WERI-Rb-1 (cell line): ENCODE results near the gene ADGRF3.
"Not testable (repeated sequence)": the region's sequence is repeated elsewhere in the genome, so short reads cannot be mapped to it uniquely, and the experiment has no call there.

Source experiments
- DNase-seq: peaks from one replicate; pipeline ENCODE4 v3.0.0-alpha.2; 2020
- H3K27ac ChIP-seq: fragments of 250-450 bp; sonication (Bioruptor Pico); 2 replicates; pipeline ENCODE4 v1.5.1; 2020; ENCODE audit warnings: mild to moderate bottlenecking, moderate library complexity
- H3K27me3 ChIP-seq: fragments of 250-450 bp; sonication (Bioruptor Pico); 2 replicates; pipeline ENCODE4 v1.5.1; 2021; ENCODE audit warnings: mild to moderate bottlenecking, low read depth, moderate library complexity; ENCODE audit not compliant: insufficient read depth, severe bottlenecking
- H3K36me3 ChIP-seq: fragments of 250-450 bp; sonication (Bioruptor Pico); 2 replicates; pipeline ENCODE4 v1.5.1; 2020; ENCODE audit warnings: mild to moderate bottlenecking, moderate library complexity
- H3K4me3 ChIP-seq: 2 replicates; pipeline ENCODE4 v1.5.1; 2011; ENCODE audit warnings: low read depth, mild to moderate bottlenecking, control low read depth, low read length
- H3K9me3 ChIP-seq: fragments of 250-450 bp; sonication (Bioruptor Pico); 2 replicates; pipeline ENCODE4 v1.5.1; 2021; ENCODE audit warnings: mild to moderate bottlenecking, moderate library complexity; ENCODE audit not compliant: severe bottlenecking
- CTCF ChIP-seq: IDR thresholded peaks from 2 replicates; pipeline ENCODE4 v1.5.1; 2011; ENCODE audit warnings: low read depth, mild to moderate bottlenecking, control low read depth, inconsistent platforms, low read length

ADGRF3 gene

GRCh38 chr2:26355038-26355995 is 8.7 kb upstream of the ADGRF3 start:
- H3K27ac ChIP-seq = no peak overlapping the region
- H3K4me3 ChIP-seq = no peak overlapping the region

DNA sequence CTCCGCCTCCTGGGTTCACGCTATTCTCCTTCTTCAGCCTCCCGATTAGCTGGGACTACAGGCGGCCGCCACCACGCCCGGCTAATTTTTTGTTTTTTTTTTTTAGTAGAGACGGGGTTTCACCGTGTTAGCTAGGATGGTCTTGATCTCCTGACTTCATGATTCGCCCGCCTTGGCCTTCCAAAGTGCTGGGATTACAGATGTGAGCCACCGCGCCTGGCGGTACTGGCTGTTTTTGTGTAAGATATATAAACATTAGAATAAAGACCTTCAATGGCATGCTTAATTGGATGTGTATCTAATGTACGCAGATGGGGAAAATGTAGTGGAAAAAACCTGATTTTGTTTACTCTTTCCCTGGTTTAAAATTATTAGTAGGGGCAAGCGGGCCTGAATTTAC is 7.9 kb upstream of the ADGRF3 start:
- not testable (repeated sequence) for H3K9me3 ChIP-seq, H3K4me3 ChIP-seq, H3K27me3 ChIP-seq, H3K27ac ChIP-seq, DNase-seq
- peaks cover 18% of the 10 kb centered on the region for H3K36me3 ChIP-seq

More at GRCh38 chr2:26355038-26355995, 8.7 kb upstream of the ADGRF3 start:
- Histone ChIP-seq H3K27me3 (no peaks in the 10 kb centered on the region), H3K36me3 (peaks cover 16% of the 10 kb centered on the region), H3K9me3 (no peaks in the 10 kb centered on the region)
- no peak for TF ChIP-seq CTCF
- DNase-seq = no peak

DNA sequence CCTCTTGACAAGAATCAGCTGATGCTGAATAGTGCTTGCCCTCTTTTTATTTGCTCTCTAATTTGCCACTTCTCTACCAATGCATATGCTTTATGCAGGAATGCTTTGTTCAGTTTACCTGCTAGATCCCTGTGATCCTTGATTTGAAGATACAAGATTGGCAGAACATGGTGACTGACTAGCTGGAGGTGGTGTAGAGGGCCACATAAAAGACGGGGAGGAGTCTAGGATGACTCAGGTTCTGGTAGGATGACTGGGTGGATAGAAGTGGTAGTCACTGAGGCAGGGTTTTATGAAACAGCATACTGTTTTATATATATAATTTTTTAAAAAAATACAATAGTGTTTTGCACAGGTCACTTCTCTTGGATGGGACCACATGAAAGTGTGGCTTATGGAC is 6.3 kb upstream of the ADGRF3 start:
- DNase-seq = no peak
- Histone ChIP-seq H3K4me3 (no peak overlapping the region), H3K9me3 (no peaks in the 10 kb centered on the region), H3K36me3 (peaks cover 13% of the 10 kb centered on the region), H3K27me3 (no peaks in the 10 kb centered on the region), H3K27ac (no peak overlapping the region)
- TF ChIP-seq CTCF = no peak

GRCh38 chr2:26351375-26352090 is 4.9 kb upstream of the ADGRF3 start:
- Histone ChIP-seq H3K27ac (no peak overlapping the region), H3K9me3 (no peaks in the 10 kb centered on the region), H3K27me3 (no peaks in the 10 kb centered on the region), H3K36me3 (peaks cover 12% of the 10 kb centered on the region), H3K4me3 (no peak overlapping the region)
- TF ChIP-seq CTCF = no peak
- DNase-seq = no peak

- Histone ChIP-seq H3K4me3 (no peak overlapping the region), H3K27me3 (no peaks in the 10 kb centered on the region), H3K9me3 (no peaks in the 10 kb centered on the region), H3K36me3 (peaks cover 12% of the 10 kb centered on the region), H3K27ac (no peak overlapping the region)
- no peak for DNase-seq
- no peak for TF ChIP-seq CTCF
These were observed 3.1 kb upstream of the ADGRF3 start for GRCh38 chr2:26349690-26350089.

DNA sequence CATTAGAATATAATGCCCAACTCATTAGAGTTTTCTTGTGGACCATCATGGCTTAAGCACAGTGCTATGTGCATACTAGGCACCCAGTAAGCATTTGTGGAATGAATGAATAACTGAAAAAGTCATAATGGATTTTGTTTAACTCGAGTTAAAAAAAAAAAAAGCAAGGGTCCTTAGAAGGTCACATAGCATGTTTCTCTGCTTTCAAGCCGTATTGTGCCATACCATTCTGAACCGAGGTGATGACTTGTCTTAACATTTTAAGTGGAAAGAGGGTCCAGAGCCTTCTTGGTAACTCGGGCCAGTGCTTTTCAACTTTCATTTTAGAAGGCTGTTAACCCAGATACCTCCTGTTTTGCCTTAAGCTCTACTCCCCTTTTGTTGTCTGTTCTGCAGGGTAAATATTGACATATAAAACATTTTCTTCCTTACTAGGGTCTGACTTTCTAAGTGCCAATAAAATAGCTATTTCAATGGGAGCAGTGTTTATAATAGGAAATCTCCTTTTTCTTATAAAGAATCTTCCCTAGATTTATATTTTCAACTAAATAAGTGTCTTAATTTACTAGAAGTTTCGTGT is 787 bp upstream of the ADGRF3 start:
- no peaks in the 10 kb centered on the region for H3K27me3 ChIP-seq
- TF ChIP-seq CTCF = no peak
- DNase-seq = no peak
- H3K9me3 ChIP-seq = no peaks in the 10 kb centered on the region
- peak overlapping the region; percentile 75 for H3K27ac ChIP-seq
- H3K36me3 ChIP-seq = peaks cover 8% of the 10 kb centered on the region
- peak overlapping the region; percentile 78 for H3K4me3 ChIP-seq
